IPS-20b (cell line): ENCODE results near the gene MBOAT2.

Experiments
- H3K27ac ChIP-seq: one replicate; pipeline ENCODE4 v1.5.1; 2013; ENCODE audit warnings: low read length
- H3K27me3 ChIP-seq: 2 replicates; pipeline ENCODE4 v1.6.1; 2013; ENCODE audit warnings: mild to moderate bottlenecking, low read length, inconsistent platforms; ENCODE audit not compliant: insufficient read depth
- H3K36me3 ChIP-seq: 2 replicates; pipeline ENCODE4 v1.6.1; 2013; ENCODE audit warnings: low read depth, mild to moderate bottlenecking, inconsistent platforms, low read length, moderate library complexity; ENCODE audit not compliant: insufficient read depth
- H3K4me1 ChIP-seq: 2 replicates; pipeline ENCODE4 v1.6.1; 2013; ENCODE audit warnings: mild to moderate bottlenecking, control low read depth, inconsistent platforms, low read length, moderate library complexity; ENCODE audit not compliant: insufficient read depth
- H3K4me3 ChIP-seq: 2 replicates; pipeline ENCODE4 v1.5.1; 2013; ENCODE audit warnings: mild to moderate bottlenecking, low read length, inconsistent platforms
- H3K9ac ChIP-seq: 2 replicates; pipeline ENCODE4 v1.6.1; 2013; ENCODE audit warnings: low read depth, mild to moderate bottlenecking, inconsistent platforms, low read length, moderate library complexity
- H3K9me3 ChIP-seq: 2 replicates; pipeline ENCODE4 v1.6.1; 2013; ENCODE audit warnings: mild to moderate bottlenecking, low read depth, low read length, inconsistent platforms; ENCODE audit not compliant: insufficient read depth

The MBOAT2 gene

GRCh38 chr2:9015998-9016397 is 12.5 kb upstream of the MBOAT2 start:
- Histone ChIP-seq H3K4me1 (no peaks in the 10 kb centered on the region), H3K4me3 (no peak overlapping the region), H3K27me3 (no peaks in the 10 kb centered on the region), H3K27ac (no peak overlapping the region), H3K9ac (no peak overlapping the region), H3K9me3 (no peaks in the 10 kb centered on the region), H3K36me3 (no peaks in the 10 kb centered on the region)

DNA sequence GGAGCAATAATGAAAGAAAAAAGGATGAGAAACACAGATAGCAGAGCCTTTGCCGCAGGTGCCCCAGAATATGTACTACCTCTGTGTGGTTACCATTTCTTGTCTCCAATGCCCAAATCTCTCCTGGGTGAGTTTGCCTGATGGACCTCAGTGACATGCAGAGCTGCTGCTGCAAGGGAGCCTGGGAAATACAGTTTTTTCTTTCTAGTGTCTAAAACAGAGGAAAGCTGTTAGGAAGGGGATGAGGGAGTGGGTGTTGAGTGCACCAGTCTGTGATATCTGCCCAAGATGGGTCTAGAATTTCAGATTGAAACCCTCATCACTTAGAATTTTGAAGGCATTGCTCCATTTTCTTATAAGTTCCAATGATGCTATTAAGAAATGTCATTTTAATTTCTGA is 9.9 kb upstream of the MBOAT2 start:
- H3K4me1 ChIP-seq = no peaks in the 10 kb centered on the region
- no peak overlapping the region for H3K4me3 ChIP-seq
- no peaks in the 10 kb centered on the region for H3K27me3 ChIP-seq
- H3K27ac ChIP-seq = no peak overlapping the region
- H3K36me3 ChIP-seq = no peaks in the 10 kb centered on the region
- H3K9me3 ChIP-seq = no peaks in the 10 kb centered on the region
- no peak overlapping the region for H3K9ac ChIP-seq

GRCh38 chr2:9010866-9011265 is 7.4 kb upstream of the MBOAT2 start:
- Histone ChIP-seq H3K9ac (no peak overlapping the region), H3K27ac (no peak overlapping the region), H3K9me3 (no peaks in the 10 kb centered on the region), H3K27me3 (no peaks in the 10 kb centered on the region), H3K4me1 (no peaks in the 10 kb centered on the region), H3K36me3 (no peaks in the 10 kb centered on the region), H3K4me3 (no peak overlapping the region)

DNA sequence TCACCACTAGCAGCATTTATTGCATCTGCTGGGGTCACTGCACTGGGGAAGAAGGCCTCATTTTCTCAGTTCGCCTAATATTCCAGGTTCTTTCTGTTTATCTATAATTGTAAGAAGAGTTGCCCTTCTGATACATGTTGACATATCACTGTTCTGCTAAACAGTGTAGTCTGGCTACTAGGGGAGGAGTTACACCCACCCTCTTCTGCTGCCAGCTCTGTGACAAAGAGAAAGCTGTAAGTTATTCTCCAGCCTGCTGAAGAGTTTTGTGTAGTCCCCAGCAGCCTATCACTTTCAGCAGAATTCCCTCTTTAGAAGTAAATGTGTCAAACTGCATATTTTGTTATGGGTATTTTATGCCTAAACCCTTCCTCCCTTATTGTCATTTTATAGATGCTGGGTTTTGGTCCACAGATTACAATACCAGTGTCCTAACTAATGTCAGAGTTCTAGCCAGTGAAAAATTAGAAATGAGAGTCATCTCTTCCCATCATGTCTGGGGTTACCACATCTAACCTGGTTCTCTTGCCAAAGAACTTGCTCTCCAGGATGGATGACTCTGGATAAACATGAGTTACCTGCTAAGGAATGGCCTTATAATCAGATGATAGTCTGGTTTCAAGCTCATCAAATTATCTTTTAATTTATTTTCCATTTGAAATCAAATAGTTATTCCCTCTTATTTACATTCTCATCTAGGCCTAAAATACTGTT is 5.6 kb upstream of the MBOAT2 start:
- Histone ChIP-seq H3K27ac (no peak overlapping the region), H3K9me3 (no peaks in the 10 kb centered on the region), H3K9ac (no peak overlapping the region), H3K4me3 (no peak overlapping the region), H3K4me1 (peaks cover 6% of the 10 kb centered on the region), H3K27me3 (no peaks in the 10 kb centered on the region), H3K36me3 (no peaks in the 10 kb centered on the region)

GRCh38 chr2:9006368-9006767 is 2.9 kb upstream of the MBOAT2 start:
- Histone ChIP-seq H3K27me3 (peaks cover 14% of the 10 kb centered on the region), H3K36me3 (no peaks in the 10 kb centered on the region), H3K27ac (no peak overlapping the region), H3K9me3 (no peaks in the 10 kb centered on the region), H3K4me1 (peaks cover 13% of the 10 kb centered on the region), H3K4me3 (no peak overlapping the region), H3K9ac (no peak overlapping the region)

DNA sequence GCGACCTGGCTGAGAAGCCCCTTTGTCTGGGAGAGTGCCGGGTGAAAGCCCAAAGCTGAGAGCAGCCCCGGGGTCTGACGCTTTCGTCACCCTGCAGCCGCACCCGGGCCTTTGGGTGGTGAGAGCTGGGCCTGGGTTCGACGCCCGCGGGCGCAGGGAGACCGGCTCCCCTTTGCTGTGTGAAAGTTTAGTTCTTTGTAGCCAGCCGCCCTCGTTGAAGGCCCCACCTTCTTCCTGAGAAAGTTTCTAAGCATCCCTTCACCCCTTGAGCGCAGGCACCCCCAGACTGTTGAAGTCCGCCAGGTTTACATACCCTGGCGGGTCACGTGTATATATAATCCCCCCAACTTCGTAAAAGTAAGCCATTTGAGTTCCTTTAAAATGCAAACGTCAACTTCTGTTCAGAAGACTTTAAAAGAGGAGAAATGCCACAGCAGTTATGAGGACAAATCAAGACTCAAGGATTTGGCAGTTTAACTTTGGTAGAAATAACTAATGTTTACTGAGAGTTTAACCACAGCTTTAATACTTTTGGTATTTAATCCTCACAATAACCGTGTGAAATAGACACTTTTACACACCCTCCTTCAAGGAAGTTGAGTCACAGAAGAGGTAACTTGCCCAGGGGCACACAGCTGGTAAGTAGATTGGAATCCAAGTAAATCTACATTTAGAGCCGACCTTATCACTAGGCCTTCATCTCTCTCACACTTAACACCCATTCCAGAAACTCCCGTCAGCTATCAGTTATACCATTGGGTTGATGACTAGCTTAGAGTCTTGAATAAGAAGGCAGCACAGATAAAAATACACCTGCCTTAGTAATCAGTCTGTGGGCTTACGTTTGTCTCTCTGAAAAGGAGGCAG is 1.1 kb upstream of the MBOAT2 start:
- peaks cover 13% of the 10 kb centered on the region for H3K4me1 ChIP-seq
- no peaks in the 10 kb centered on the region for H3K9me3 ChIP-seq
- H3K9ac ChIP-seq = peak overlapping the region; percentile 95; the same call in 1 of the 2 replicates
- H3K36me3 ChIP-seq = no peaks in the 10 kb centered on the region
- peaks cover 18% of the 10 kb centered on the region for H3K27me3 ChIP-seq
- peak overlapping the region; percentile 82 for H3K4me3 ChIP-seq
- H3K27ac ChIP-seq = peak overlapping the region; percentile 18

DNA sequence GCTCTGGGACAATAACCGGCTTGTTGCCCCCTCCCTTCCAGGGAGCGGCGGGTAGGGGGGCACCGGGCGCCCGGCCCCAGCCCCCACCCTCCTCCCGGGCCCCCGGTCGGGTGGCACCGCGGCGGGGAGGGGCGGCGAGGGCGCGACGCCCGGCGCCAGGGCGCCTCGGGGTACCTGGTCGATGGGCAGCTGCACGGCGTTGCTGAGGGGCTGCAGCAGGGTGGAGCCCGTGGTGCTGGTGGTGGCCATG is 193 bp downstream of the MBOAT2 start:
- no peaks in the 10 kb centered on the region for H3K36me3 ChIP-seq

GRCh38 chr2:9002637-9003365 is 683 bp downstream of the MBOAT2 start:
- Histone ChIP-seq H3K9me3 (no peaks in the 10 kb centered on the region), H3K27ac (no peak overlapping the region), H3K27me3 (peaks cover 18% of the 10 kb centered on the region), H3K9ac (peak overlapping the region; percentile 57; the same call in 1 of the 2 replicates), H3K4me1 (peaks cover 22% of the 10 kb centered on the region), H3K36me3 (no peaks in the 10 kb centered on the region), H3K4me3 (peak overlapping the region; percentile 75)

More for the DNA sequence above, 193 bp downstream of the MBOAT2 start:
- H3K9me3 ChIP-seq = no peaks in the 10 kb centered on the region
- peak overlapping the region; percentile 57; the same call in 1 of the 2 replicates for H3K9ac ChIP-seq
- H3K27me3 ChIP-seq = peaks cover 18% of the 10 kb centered on the region
- H3K4me3 ChIP-seq = peak overlapping the region; percentile 75; the same call in 1 of the 2 replicates
- H3K27ac ChIP-seq = no peak overlapping the region
- H3K4me1 ChIP-seq = peaks cover 22% of the 10 kb centered on the region

DNA sequence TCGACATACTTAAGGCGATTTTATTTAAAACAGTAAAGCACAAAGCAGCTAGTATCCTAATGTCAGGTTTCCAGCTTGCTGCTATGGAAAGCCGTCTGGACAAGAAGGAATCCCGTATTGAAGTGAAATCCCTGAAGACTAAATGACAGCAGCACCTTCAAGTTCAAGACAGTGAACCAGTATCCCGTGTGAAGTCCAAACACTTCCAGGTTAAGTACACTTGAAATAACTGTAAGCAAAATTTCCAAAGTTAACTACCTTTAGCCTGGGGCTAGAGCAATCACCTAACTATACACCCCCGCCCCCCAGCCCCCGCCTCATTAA is 1.2 kb downstream of the MBOAT2 start:
- Histone ChIP-seq H3K4me1 (peaks cover 24% of the 10 kb centered on the region), H3K36me3 (no peaks in the 10 kb centered on the region), H3K9me3 (no peaks in the 10 kb centered on the region), H3K9ac (peak overlapping the region; percentile 57; the same call in 1 of the 2 replicates), H3K27me3 (peaks cover 18% of the 10 kb centered on the region), H3K4me3 (peak overlapping the region; percentile 75), H3K27ac (no peak overlapping the region)

DNA sequence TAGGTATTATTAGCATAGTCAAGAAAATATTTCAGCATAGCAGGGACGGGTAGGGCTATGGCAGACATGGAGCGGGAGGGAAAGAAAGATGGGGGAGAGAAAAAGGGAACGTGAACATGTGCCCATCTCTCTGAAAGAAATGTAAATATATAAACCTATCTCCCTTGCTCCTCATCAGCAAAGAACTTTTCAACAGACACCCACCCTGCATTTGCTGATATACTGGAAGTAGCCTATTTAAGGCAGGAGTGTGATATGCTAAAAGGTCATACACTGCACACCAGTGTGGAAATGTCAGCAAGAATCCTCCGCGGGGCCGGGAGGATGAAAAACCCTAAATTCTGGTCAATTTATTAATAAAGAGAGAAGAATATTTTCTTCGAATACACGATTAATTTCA is 1.7 kb downstream of the MBOAT2 start:
- no peaks in the 10 kb centered on the region for H3K36me3 ChIP-seq
- no peak overlapping the region for H3K9ac ChIP-seq
- peaks cover 29% of the 10 kb centered on the region for H3K4me1 ChIP-seq
- peak overlapping the region; percentile 75 for H3K4me3 ChIP-seq
- no peak overlapping the region for H3K27ac ChIP-seq
- peaks cover 18% of the 10 kb centered on the region for H3K27me3 ChIP-seq
- no peaks in the 10 kb centered on the region for H3K9me3 ChIP-seq

DNA sequence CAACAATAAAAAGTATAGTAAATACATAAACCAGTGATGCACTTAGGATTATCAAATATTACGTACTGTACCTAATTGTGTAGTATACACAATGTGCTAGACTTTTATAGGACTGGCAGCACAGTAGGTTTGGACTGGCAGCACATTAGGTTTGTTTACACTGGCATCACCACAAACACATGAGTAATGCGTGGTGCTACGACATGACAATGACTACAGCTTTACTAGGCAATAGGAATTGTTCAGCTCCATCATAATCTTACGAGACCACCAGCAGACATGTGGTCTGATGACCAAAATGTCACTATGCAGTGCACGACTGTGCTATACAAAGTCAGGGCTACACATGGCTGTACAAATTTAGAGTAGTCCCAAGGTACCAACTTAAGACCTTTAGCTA is 2.3 kb downstream of the MBOAT2 start:
- Histone ChIP-seq H3K27ac (no peak overlapping the region), H3K27me3 (peaks cover 18% of the 10 kb centered on the region), H3K9me3 (no peaks in the 10 kb centered on the region), H3K4me3 (no peak overlapping the region; the same call in 1 of the 2 replicates), H3K4me1 (peaks cover 34% of the 10 kb centered on the region), H3K36me3 (no peaks in the 10 kb centered on the region), H3K9ac (no peak overlapping the region)
